GM19239 (cell line): ENCODE measurements around the gene WDPCP.
A peak's percentile ranks its signal among the peaks of the same experiment; 100 is the strongest.

ENCODE experiments used
- DNase-seq: peaks from one replicate; pipeline ENCODE4 v3.0.0; 2011; ENCODE audit warnings: low spot score; ENCODE audit not compliant: insufficient read length
- FAIRE-seq: peaks from 2 replicates; lab custom pipeline; 2011; peaks lifted over from hg19 to GRCh38; lab: Jason Lieb, UNC

Gene WDPCP

GRCh38 chr2:63555299-63555698, 33.0 kb downstream of the WDPCP start:
- FAIRE-seq, result no peak
- DNase-seq, result no peak

- FAIRE-seq (no peak), DNase-seq (no peak)
Observed at GRCh38 chr2:63553049-63553448, 35.2 kb downstream of the WDPCP start.

- DNase-seq (no peak), FAIRE-seq (no peak)
Observed at GRCh38 chr2:63545023-63545422, 43.3 kb downstream of the WDPCP start.

GRCh38 chr2:63544017-63544627, 44.2 kb downstream of the WDPCP start:
- FAIRE-seq, result no peak
- no peak for DNase-seq

- no peak for FAIRE-seq
- no peak for DNase-seq
Observed at GRCh38 chr2:63539416-63540162, 48.7 kb downstream of the WDPCP start.

- DNase-seq, result no peak
- FAIRE-seq, result no peak
Observed at GRCh38 chr2:63538390-63538789, 49.9 kb downstream of the WDPCP start.

- DNase-seq (no peak), FAIRE-seq (no peak)
Observed at GRCh38 chr2:63537306-63537705, 51.0 kb downstream of the WDPCP start.

GRCh38 chr2:63530704-63531279, 57.5 kb downstream of the WDPCP start:
- FAIRE-seq (no peak), DNase-seq (no peak)

- DNase-seq, result no peak
- FAIRE-seq, result no peak
Observed at GRCh38 chr2:63525905-63526304, 62.4 kb downstream of the WDPCP start.

GRCh38 chr2:63522950-63523349, 65.3 kb downstream of the WDPCP start:
- DNase-seq (no peak), FAIRE-seq (no peak)

- FAIRE-seq, result no peak
- no peak for DNase-seq
Observed at GRCh38 chr2:63520793-63521192, 67.5 kb downstream of the WDPCP start.

GRCh38 chr2:63514781-63515180, 73.5 kb downstream of the WDPCP start:
- DNase-seq, result no peak
- FAIRE-seq, result no peak

- FAIRE-seq (no peak), DNase-seq (no peak)
Observed at GRCh38 chr2:63514237-63514716, 74.0 kb downstream of the WDPCP start.

- DNase-seq, result no peak
Observed at GRCh38 chr2:63506320-63506719, 82.0 kb downstream of the WDPCP start.

GRCh38 chr2:63503818-63504217, 84.5 kb downstream of the WDPCP start:
- FAIRE-seq (no peak), DNase-seq (no peak)

More at GRCh38 chr2:63506320-63506719, 82.0 kb downstream of the WDPCP start:
- FAIRE-seq, result no peak

- no peak for FAIRE-seq
Observed at GRCh38 chr2:63500398-63500797, 87.9 kb downstream of the WDPCP start.

GRCh38 chr2:63497576-63497975, 90.7 kb downstream of the WDPCP start:
- FAIRE-seq (no peak), DNase-seq (no peak)

More at GRCh38 chr2:63500398-63500797, 87.9 kb downstream of the WDPCP start:
- no peak for DNase-seq

- FAIRE-seq, result no peak
- no peak for DNase-seq
Observed at GRCh38 chr2:63494968-63495367, 93.3 kb downstream of the WDPCP start.

GRCh38 chr2:63494100-63494499, 94.2 kb downstream of the WDPCP start:
- no peak for FAIRE-seq

GRCh38 chr2:63488118-63488713, 100.1 kb downstream of the WDPCP start:
- no peak for DNase-seq

More at GRCh38 chr2:63494100-63494499, 94.2 kb downstream of the WDPCP start:
- DNase-seq, result no peak

GRCh38 chr2:63486861-63487290, 101.4 kb downstream of the WDPCP start:
- no peak for FAIRE-seq

More at GRCh38 chr2:63488118-63488713, 100.1 kb downstream of the WDPCP start:
- peak; percentile 35 for FAIRE-seq

More at GRCh38 chr2:63486861-63487290, 101.4 kb downstream of the WDPCP start:
- no peak for DNase-seq
